Hippocampal formation (tissue), 2 donors: ENCODE results near the gene GNAT3.

Experiments
- DNase-seq, 2 donors: peaks; one replicate each; lab custom pipeline; 2025; lab: John Stamatoyannopoulos, UW

The GNAT3 gene

DNA sequence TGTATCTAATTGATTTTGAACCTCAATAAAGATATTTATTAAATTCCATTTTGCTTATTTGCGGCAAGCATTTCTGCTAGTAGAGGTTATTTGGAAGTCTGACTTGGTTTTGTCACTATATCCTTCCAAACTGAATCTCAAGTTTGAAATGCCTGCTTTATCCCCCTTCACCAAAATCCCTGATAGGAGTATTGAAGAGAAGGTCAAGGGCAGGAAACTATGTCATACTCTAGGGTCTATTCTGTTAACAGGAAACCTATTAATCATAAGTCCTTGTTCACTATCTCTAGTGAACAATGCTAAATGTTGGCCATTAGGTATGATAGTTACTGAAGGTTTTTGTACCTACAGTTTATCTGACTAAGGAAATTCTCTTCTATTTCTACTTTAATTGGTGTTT, 11.5 kb downstream of the GNAT3 start:
- no peak for DNase-seq

- no peak for DNase-seq
Observed at GRCh38 chr7:80499350-80499953, 12.4 kb downstream of the GNAT3 start.

- DNase-seq, result no peak
Observed at GRCh38 chr7:80498481-80499349, 13.1 kb downstream of the GNAT3 start.

- DNase-seq, result no peak
Observed at GRCh38 chr7:80496586-80496985, 15.3 kb downstream of the GNAT3 start.

GRCh38 chr7:80493121-80493849, 18.6 kb downstream of the GNAT3 start:
- DNase-seq, result no peak

DNA sequence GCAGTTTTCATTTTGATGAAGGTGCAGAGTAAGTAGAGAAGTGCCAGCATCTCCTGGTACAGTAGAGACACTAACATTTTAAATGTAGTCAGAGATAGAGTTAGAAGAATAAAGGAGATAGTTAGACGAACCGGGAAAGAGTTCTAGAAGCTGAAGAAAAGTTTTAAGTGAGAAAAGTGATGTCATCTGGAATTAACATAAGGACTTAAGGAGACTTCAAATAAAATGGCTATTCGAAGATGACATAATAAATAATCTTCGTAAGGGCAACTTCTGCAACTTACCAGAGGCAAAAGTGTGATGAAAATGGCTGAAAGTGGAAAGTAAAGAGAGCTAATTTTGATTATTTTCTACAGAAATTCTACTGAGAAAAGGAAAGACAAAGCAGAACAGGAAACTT, 20.4 kb downstream of the GNAT3 start:
- no peak for DNase-seq

GRCh38 chr7:80488851-80489370, 23.0 kb downstream of the GNAT3 start:
- DNase-seq, result no peak

GRCh38 chr7:80488406-80488805, 23.5 kb downstream of the GNAT3 start:
- DNase-seq, result no peak

DNA sequence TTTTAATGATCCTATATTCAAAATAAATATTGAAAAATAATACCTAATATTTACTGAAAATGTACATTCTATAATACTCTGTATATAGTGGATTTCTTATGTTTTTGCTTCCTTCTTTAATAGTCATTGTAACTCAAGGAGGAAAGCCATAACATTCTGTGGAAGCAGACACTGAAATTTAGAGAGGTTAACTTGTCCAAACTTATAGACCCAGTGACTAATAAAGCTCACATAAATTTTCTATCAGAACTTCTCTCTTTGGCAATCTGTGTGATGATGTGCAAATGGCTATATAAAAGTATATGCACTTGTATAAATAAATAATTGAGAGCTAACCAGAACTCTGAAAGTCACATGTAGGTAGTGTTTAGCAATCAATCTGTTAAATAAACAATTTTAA, 26.1 kb downstream of the GNAT3 start:
- no peak for DNase-seq

DNA sequence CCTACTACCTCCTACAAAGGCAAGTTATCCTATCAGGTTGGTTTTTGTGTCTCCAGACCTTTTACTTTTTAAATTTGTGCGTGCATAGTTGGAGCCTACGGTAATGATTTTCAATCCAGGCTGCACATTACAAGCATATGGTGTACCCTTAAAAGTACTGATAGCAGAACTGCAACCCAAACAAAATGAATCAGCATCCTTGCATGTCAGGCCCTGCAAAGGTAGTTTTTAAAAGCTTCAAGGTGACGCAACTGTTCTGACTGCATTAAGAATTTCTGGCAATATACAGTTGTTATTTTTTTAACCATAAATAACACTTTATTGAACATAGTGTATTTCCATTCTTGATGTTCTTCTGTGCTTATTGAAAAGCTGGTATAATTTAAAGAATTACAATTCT, 28.9 kb downstream of the GNAT3 start:
- DNase-seq, result no peak

GRCh38 chr7:80481196-80481884, 30.5 kb downstream of the GNAT3 start:
- DNase-seq, result no peak

DNA sequence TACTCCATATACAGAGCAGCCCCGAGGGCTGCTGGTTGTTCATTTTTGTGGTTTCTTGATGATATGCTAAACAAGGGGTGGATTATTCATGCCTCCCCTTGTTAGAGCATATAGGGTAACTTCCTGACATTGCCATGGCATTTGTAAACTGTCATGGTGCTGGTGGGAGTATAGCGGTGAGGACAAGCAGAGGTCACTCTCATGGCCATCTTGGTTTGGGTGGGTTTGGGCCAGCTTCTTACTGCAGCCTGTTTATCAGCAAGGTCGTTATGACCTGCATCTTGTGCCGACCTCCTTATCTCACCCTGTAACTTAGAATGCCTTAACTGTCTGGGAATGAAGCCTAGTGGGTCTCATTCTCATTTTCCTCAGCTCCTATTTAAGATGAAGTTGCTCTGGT, 31.3 kb downstream of the GNAT3 start:
- no peak for DNase-seq

GRCh38 chr7:80478683-80479082, 33.2 kb downstream of the GNAT3 start:
- no peak for DNase-seq

DNA sequence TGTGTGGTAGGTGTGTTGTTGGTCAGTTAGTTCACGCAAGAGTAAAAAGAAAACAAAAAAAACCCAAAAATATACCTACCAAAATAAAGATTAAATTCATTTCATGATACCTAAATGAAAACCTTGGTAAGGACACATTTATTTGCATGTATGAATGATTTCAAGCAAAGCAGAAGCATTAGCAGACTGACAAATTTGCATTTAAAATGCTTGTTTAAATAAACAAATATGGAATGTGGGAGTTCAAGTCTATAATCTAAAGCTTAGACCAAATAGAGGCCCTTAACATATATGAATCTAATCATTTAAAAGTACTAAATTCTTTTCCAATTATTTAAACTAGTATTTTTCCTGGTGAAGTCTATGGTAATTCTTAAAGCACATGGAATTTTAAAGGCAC, 35.8 kb downstream of the GNAT3 start:
- no peak for DNase-seq

DNA sequence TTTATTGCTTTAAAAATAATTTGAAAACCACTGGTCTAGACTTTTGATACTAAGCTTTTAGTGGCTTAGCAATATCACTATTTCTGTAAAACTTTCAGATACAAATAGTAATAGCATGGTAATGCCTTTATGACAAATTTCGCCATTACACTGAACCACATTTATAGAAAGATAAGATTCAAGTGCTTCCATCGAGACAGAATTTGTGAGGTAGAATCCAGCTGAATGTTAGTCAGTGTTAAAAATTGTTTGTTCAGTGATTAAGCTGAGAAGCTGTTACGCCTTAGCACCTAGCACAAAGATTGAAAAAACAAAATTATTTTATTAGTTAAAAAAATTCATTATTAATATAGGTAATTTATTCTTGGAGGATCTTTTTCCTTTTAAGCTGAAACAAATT, 36.5 kb downstream of the GNAT3 start:
- no peak for DNase-seq

DNA sequence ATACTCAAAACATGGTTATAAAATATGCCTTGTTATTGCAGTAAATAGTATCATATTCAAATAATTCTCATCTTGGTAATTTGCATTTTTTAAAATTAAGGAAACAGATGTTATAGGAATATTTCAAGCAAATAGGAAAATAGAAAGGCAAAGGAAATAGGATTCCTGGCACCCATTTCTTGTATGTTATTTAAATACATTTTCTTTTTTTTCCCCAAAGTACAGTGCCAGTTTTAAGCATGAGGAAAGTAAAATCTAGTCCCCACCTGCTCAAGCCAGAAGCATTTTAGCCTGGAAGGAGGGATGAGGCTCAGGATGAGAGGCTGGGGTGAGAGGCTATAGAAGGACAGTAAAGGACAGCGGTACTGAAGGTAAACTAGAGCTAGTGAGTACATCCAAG, 38.1 kb downstream of the GNAT3 start:
- DNase-seq, result no peak

GRCh38 chr7:80472491-80473200, 39.2 kb downstream of the GNAT3 start:
- no peak for DNase-seq

DNA sequence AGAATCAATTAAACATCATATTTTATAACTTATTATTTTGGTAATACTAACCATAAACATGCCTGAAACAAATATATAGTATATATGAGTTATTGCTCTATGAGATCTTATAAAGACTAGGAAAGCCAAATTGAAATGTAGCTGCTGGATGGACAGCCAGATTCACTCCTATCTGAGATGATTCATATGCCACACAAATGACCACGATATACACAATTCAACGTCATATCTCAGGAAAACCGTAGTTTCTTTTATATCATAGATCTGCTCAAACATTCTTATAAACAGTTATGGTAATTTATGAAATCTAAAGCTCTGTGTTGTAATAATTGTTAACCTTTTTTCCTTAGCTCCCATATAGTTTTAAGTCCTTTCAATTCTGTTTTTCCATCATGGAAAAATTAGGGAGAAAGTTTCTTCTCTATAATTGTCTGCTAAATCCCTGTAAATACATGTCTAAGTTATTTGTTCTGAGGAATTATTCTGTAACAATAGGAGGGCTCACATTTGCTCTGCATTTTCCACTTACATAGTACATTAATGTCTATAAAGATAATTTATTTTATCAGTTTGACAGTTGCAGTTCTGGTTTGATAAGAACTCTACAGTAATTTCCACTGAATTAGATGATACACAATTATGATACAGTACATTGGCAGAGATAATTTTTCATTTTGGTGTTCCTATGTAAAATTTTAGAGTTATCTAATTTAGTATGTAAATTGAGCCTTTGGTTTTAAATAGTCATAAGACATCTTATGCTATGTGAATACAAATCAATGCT, 42.7 kb downstream of the GNAT3 start:
- DNase-seq, result no peak

GRCh38 chr7:80467069-80467468, 44.8 kb downstream of the GNAT3 start:
- DNase-seq, result no peak

- no peak for DNase-seq
Observed at GRCh38 chr7:80466636-80467035, 45.2 kb downstream of the GNAT3 start.

- no peak for DNase-seq
Observed at GRCh38 chr7:80464211-80464610, 47.7 kb downstream of the GNAT3 start.
